GM12878 (cell line): ENCODE measurements around the gene CPT1C. TPM values are rescaled to one million over a fixed set of nuclear protein-coding genes. Genes with fewer than 3 reads are reported as not detected.

Experiments used
- ATAC-seq: fragments of 200-7000 bp; cut with Tn5 transposase; 3 replicates; pipeline ENCODE4 v1.9.1; 2020; ENCODE audit warnings: mild to moderate bottlenecking, moderate library complexity
- BruUV-seq: library from RNA; stranded (reverse); fragments of 400-500 nt; replicated peaks from 2 replicates; lab custom pipeline; 2021; lab: Mats Ljungman, UMichigan
- CTCF ChIA-PET: fragments of 300-600 bp; sonication (Branson Sonifier 250); formaldehyde crosslinking; extraction: SDS; loops from one replicate; lab custom pipeline; 2021; ENCODE audit warnings: inconsistent platforms; lab: Yijun Ruan, JAX
- POLR2A ChIA-PET: fragments of 350-600 bp; formaldehyde crosslinking; extraction: SDS; loops from one replicate; lab custom pipeline; 2021; ENCODE audit warnings: inconsistent platforms; lab: Charles Lee
- RAD21 ChIA-PET: fragments of 300-600 bp; sonication (Branson Sonifier 250); formaldehyde crosslinking; loops from one replicate; lab custom pipeline; 2023; ENCODE audit warnings: antibody characterized with exemption; ENCODE audit not compliant: unreplicated experiment; lab: Charles Lee
- SMC1A ChIA-PET: fragments of 300-600 bp; sonication (Branson Sonifier 250); formaldehyde crosslinking; loops from one replicate; lab custom pipeline; 2023; ENCODE audit not compliant: unreplicated experiment, uncharacterized antibody; lab: Charles Lee
- DNase-seq: peaks from one replicate; pipeline ENCODE4 v3.0.0-alpha.2; 2011; ENCODE audit warnings: low read depth, low spot score
- FAIRE-seq: peaks from 3 replicates; lab custom pipeline; 2011; peaks lifted over from hg19 to GRCh38; lab: Jason Lieb, UNC
- H2AFZ ChIP-seq: 2 replicates; pipeline ENCODE4 v1.6.0; 2011; ENCODE audit warnings: low read depth, low read length, control low read depth; ENCODE audit not compliant: control insufficient read depth
- H3K27ac ChIP-seq: 2 replicates; pipeline ENCODE4 v1.5.1; 2011; ENCODE audit warnings: control low read depth; ENCODE audit not compliant: control insufficient read depth, insufficient read depth
- H3K27me3 ChIP-seq, 2 experiments: replicated peaks in 1 of 2; 2 replicates each; pipeline versions ENCODE4 v1.6.0 to v1.6.1; 2011; ENCODE audit warnings: low read length in 1 of 2; ENCODE audit not compliant: control insufficient read depth in 2 of 2, insufficient read depth in 2 of 2
- H3K36me3 ChIP-seq, 2 experiments: 2 replicates each; pipeline ENCODE4 v1.5.1; 2011; ENCODE audit warnings: low read length in 1 of 2; ENCODE audit not compliant: control insufficient read depth in 2 of 2, insufficient read depth in 2 of 2
- H3K4me1 ChIP-seq: 2 replicates; pipeline ENCODE4 v1.6.1; 2011; ENCODE audit warnings: mild to moderate bottlenecking, low read length, moderate library complexity, mixed read lengths; ENCODE audit not compliant: control insufficient read depth, insufficient read depth
- H3K4me2 ChIP-seq: 2 replicates; pipeline ENCODE4 v1.6.0; 2011; ENCODE audit warnings: control low read depth; ENCODE audit not compliant: control insufficient read depth, insufficient read depth
- H3K4me3 ChIP-seq: fragments of 200-600 bp; sonication (generic); 2 replicates; pipeline ENCODE4 v1.5.1; 2016
- H3K79me2 ChIP-seq: 2 replicates; pipeline ENCODE4 v1.6.0; 2011; ENCODE audit warnings: low read length; ENCODE audit not compliant: control insufficient read depth, insufficient read depth
- H3K9ac ChIP-seq: 2 replicates; pipeline ENCODE4 v1.8.0; 2011; ENCODE audit warnings: low read length, control low read depth, mixed read lengths; ENCODE audit not compliant: control insufficient read depth, insufficient read depth
- H3K9me3 ChIP-seq: replicated peaks from 3 replicates; pipeline ENCODE4 v1.5.1; 2011; ENCODE audit warnings: mild to moderate bottlenecking, low read length; ENCODE audit not compliant: control insufficient read depth, insufficient read depth
- H4K20me1 ChIP-seq: 2 replicates; pipeline ENCODE4 v1.6.0; 2011; ENCODE audit not compliant: control insufficient read depth, insufficient read depth
- EZH2 ChIP-seq: IDR thresholded peaks from 2 replicates; pipeline ENCODE4 v1.6.1; 2012; ENCODE audit warnings: low read depth, mild to moderate bottlenecking, control low read depth, inconsistent platforms, low read length, borderline replicate concordance; ENCODE audit not compliant: control insufficient read depth
- IKZF2 ChIP-seq, 2 experiments: fragments of 450-650 bp; IDR thresholded peaks; 2 replicates each; pipeline ENCODE4 v1.6.1; 2017; ENCODE audit warnings: mild to moderate bottlenecking in 2 of 2, moderate library complexity in 2 of 2
- KAT2A ChIP-seq: conservative IDR thresholded peaks from 2 replicates; pipeline ENCODE4 v1.6.1; 2011; ENCODE audit warnings: low read depth, low read length; ENCODE audit not compliant: control insufficient read depth
- TCF12 ChIP-seq: IDR thresholded peaks from 2 replicates; pipeline ENCODE4 v1.6.1; 2011; ENCODE audit warnings: low read depth, mild to moderate bottlenecking, low read length
- WGBS: methylation state at CpG from one replicate; pipeline ENCODE4 v1.1.6; 2016; ENCODE audit warnings: low lambda C conversion rate; ENCODE audit not compliant: insufficient replicate concordance, insufficient coverage; ENCODE audit errors: missing lambda C conversion rate; 5-methylcytosine and 5-hydroxymethylcytosine counted together
- in situ Hi-C: fragments of 300-500 bp; cut with MboI; formaldehyde crosslinking; loops from 9 replicates; pipeline ENCODE4 v1.14.3; 2018; ENCODE audit warnings: mixed read lengths
- intact Hi-C: fragments of 100-400 bp; cut with micrococcal nuclease; formaldehyde crosslinking; loops from one replicate; pipeline ENCODE4 v1.14.2; 2022; ENCODE audit not compliant: unreplicated experiment
- polyA plus RNA-seq, 11 experiments: library from polyadenylated mRNA; depleted of rRNA in 4 of 11; unstranded in 6 of 11; stranded (reverse) in 5 of 11; fragments of >200 nt; fragmentation: Nextera tagmentation in 4 of 11; fragmentation: Illumina TruSeq in 1 of 11; extraction: Ambion mirVana in 4 of 11; extraction: Trizol in 1 of 11; gene quantifications; 1 replicate in 1 of 11; 2 replicates in 10 of 11; pipeline versions ENCODE4 v1.2.1 to v1.2.3, GENCODE V29; 2011 to 2016; ENCODE audit warnings: inconsistent platforms in 2 of 11, missing spikeins in 2 of 11, low read depth in 1 of 11
- total RNA-seq, 4 experiments: library from RNA; depleted of rRNA in 3 of 4; stranded (reverse); fragments of >200 nt in 3 of 4; fragmentation: Illumina TruSeq in 1 of 4; extraction: Trizol in 1 of 4; gene quantifications; 2 replicates each; pipeline versions ENCODE4 v1.2.1 to v1.2.3, GENCODE V29; 2013 to 2021
- TF ChIP-seq, protein P1 (sequence below): IDR thresholded peaks from 2 replicates; pipeline ENCODE4 v1.6.1; 2012; ENCODE audit warnings: mild to moderate bottlenecking, low read depth, low read length

CPT1C gene
- total and polyA plus RNA-seq, 10 of the 15 experiments (the other 5 are each of a cell fraction or from before 2014, with no cell fraction given), result 0.04 to 0.56 (median 0.21) TPM; not detected in 3

DNA sequence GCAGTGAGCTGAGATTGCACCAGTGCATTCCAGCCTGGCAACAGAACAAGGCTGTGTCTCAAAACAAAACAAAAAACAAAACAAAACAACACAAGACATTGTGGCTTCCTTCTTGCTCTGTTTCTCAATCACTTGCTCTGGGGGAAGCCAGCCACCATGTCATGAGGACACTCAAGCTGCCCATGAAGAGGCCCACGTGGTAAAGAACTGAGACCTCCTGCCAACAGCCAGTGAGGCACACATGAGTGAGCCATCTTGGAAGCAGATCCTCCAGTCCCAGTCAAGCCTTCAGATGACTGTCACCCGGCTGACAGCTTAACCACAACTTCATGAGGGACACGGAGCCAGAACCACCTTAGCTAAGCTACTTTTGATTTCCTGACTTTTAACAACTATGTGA lies 25.2 kb downstream of the CPT1C start:
- POLR2A ChIA-PET, result no interaction called here
- no peak overlapping the region for H3K9ac ChIP-seq
- ATAC-seq (no peak), FAIRE-seq (no peak), DNase-seq (no peak)
- RAD21 ChIA-PET, result no interaction called here
- WGBS, result 44% methylated on average over 3 of the region's 3 CpGs
- no peak overlapping the region for H2AFZ ChIP-seq
- no peak for TF ChIP-seq IKZF2 (IDR thresholded peaks at IDR 0.05)
- no peak for TF ChIP-seq EZH2
- TF ChIP-seq TCF12, result no peak
- TF ChIP-seq, protein P1, sequence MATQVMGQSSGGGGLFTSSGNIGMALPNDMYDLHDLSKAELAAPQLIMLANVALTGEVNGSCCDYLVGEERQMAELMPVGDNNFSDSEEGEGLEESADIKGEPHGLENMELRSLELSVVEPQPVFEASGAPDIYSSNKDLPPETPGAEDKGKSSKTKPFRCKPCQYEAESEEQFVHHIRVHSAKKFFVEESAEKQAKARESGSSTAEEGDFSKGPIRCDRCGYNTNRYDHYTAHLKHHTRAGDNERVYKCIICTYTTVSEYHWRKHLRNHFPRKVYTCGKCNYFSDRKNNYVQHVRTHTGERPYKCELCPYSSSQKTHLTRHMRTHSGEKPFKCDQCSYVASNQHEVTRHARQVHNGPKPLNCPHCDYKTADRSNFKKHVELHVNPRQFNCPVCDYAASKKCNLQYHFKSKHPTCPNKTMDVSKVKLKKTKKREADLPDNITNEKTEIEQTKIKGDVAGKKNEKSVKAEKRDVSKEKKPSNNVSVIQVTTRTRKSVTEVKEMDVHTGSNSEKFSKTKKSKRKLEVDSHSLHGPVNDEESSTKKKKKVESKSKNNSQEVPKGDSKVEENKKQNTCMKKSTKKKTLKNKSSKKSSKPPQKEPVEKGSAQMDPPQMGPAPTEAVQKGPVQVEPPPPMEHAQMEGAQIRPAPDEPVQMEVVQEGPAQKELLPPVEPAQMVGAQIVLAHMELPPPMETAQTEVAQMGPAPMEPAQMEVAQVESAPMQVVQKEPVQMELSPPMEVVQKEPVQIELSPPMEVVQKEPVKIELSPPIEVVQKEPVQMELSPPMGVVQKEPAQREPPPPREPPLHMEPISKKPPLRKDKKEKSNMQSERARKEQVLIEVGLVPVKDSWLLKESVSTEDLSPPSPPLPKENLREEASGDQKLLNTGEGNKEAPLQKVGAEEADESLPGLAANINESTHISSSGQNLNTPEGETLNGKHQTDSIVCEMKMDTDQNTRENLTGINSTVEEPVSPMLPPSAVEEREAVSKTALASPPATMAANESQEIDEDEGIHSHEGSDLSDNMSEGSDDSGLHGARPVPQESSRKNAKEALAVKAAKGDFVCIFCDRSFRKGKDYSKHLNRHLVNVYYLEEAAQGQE, result no peak
- no peak for TF ChIP-seq KAT2A
- no peaks in the 10 kb centered on the region for H3K27me3 ChIP-seq
- H3K4me2 ChIP-seq, result no peak overlapping the region
- H3K4me3 ChIP-seq, result no peak overlapping the region
- in situ Hi-C loops, result no loop called here
- H3K4me1 ChIP-seq, result no peaks in the 10 kb centered on the region
- no peaks in the 10 kb centered on the region for H3K9me3 ChIP-seq
- SMC1A ChIA-PET, result no interaction called here
- H3K27ac ChIP-seq, result no peak overlapping the region
- intact Hi-C loops, result no loop called here
- no peaks in the 10 kb centered on the region for H3K79me2 ChIP-seq
- H3K36me3 ChIP-seq, result no peaks in the 10 kb centered on the region
- no TSS peak for BruUV-seq
- CTCF ChIA-PET, result interaction anchor here (1.0 to 1.9 kb wide), 2 partner anchors 52 to 68 kb away, joined by 3 to 4 read pairs; no protein-coding TSS in a partner anchor
- H4K20me1 ChIP-seq, result no peaks in the 10 kb centered on the region
